ENCODE measurements around the gene MRTFB. TPM values are rescaled to one million over a fixed set of nuclear protein-coding genes. Genes with fewer than 3 reads are reported as not detected.

The MRTFB gene
- total and polyA plus RNA-seq, 2 donors (not counting 3 experiments of a cell fraction or from before 2014, with no cell fraction given), result 19.6 to 49.5 TPM

- Histone ChIP-seq H3K9me1 (replicated peaks; ENCODE audit: control insufficient read depth, extremely low read depth, insufficient read depth, low read length) (no peaks in the 10 kb centered on the region), H3K4me1 (ENCODE audit: control insufficient read depth, extremely low read depth, insufficient read depth, low read length) (peaks cover 10% of the 10 kb centered on the region), H3K27ac (ENCODE audit: insufficient read depth, low read depth, low read length) (no peak overlapping the region), H3K9ac (replicated peaks; ENCODE audit: extremely low read depth, insufficient read depth, low read length) (peak overlapping the region; percentile 19), H3K9me3 (replicated peaks; ENCODE audit: control insufficient read depth, insufficient read depth, low read length) (no peaks in the 10 kb centered on the region), H3K79me2 (ENCODE audit: control insufficient read depth, insufficient read depth, low read length) (peaks cover 16% of the 10 kb centered on the region), H3K4me3 (replicated peaks in 1 of 3; ENCODE audit: insufficient read depth in 1 of 3, low read depth in 1 of 3, low read length in 3 of 3) (peak overlapping the region; percentile 29 to 80 (median 75)), H3K36me3 (ENCODE audit: control insufficient read depth in 2 of 2, extremely low read depth in 1 of 2, insufficient read depth in 2 of 2, low read length in 2 of 2) (no peaks in the 10 kb centered on the region), H2AFZ (ENCODE audit: low read depth, low read length) (peak overlapping the region; percentile 91), H3K27me3 (ENCODE audit: control insufficient read depth in 2 of 2, insufficient read depth in 2 of 2, low read length in 2 of 2) (no peaks in the 10 kb centered on the region), H3K4me2 (ENCODE audit: insufficient read depth, low read length) (peak overlapping the region; percentile 73), H4K20me1 (replicated peaks; ENCODE audit: control insufficient read depth, extremely low read depth, insufficient read depth, low read length) (no peaks in the 10 kb centered on the region)
- ChIA-PET CTCF (interaction anchor here (0.6 to 3.8 kb wide), 6 partner anchors 15 to 378 kb away, joined by 3 to 33 read pairs (median 7); no protein-coding TSS in a partner anchor), POLR2A (interaction anchor here (0.8 kb wide), 1 partner anchor 21 kb away, joined by 5 read pairs; no protein-coding TSS in a partner anchor)
- FAIRE-seq (peak; percentile 38), DNase-seq (ENCODE audit: low read depth, low spot score) (peak; percentile 12)
- TF ChIP-seq MAX (IDR thresholded peaks at IDR 0.05; ENCODE audit: insufficient read depth, insufficient read length) (no peak), CTCF (IDR thresholded peaks at IDR 0.05; ENCODE audit: extremely low read depth in 1 of 2, insufficient read depth in 1 of 2, low read depth in 1 of 2, low read length in 2 of 2) (no peak), FOS (IDR thresholded peaks at IDR 0.05; ENCODE audit: borderline replicate concordance, insufficient read depth, low read length) (no peak), POLR2AphosphoS5 (IDR thresholded peaks at IDR 0.05; ENCODE audit: insufficient read depth, low read depth, low read length) (no peak), EZH2 (IDR thresholded peaks at IDR 0.05; ENCODE audit: borderline replicate concordance, low read depth, low read length, severe bottlenecking) (no peak), JUN (IDR thresholded peaks at IDR 0.05; ENCODE audit: borderline replicate concordance, insufficient read depth, insufficient read length, low read depth) (no peak), MYC (IDR thresholded peaks at IDR 0.05; ENCODE audit: low read depth, low read length) (no peak), POLR2A (IDR thresholded peaks at IDR 0.05; ENCODE audit: low read depth, low read length) (no peak)
- dilution Hi-C loops (cut with MboI; ENCODE audit: extremely low pct_ligation_motif_present, low sequenced_read_pairs), result no loop called here
- intact Hi-C loops (cut with micrococcal nuclease), result loop anchor here (1.0 to 5.0 kb wide), 6 partner anchors 16 to 379 kb away; partner anchors contain the start of gene ERCC4
- BruUV-seq (replicated peaks), result no TSS peak
Observed at GRCh38 chr16:14301169-14302030, 230.3 kb downstream of the MRTFB start.

All from endothelial cell of umbilical vein (primary cell).